NCI-H1694 treated with DMSO at 0.1 percent for 48 hours (cell line): ENCODE data around the gene TAF11L5.
"Not testable (repeated sequence)": the region's sequence is repeated elsewhere in the genome, so short reads cannot be mapped to it uniquely, and the experiment has no call there.

ENCODE experiments used
- DNase-seq: peaks from one replicate; lab custom pipeline; 2025; lab: John Stamatoyannopoulos, UW

The TAF11L5 gene

GRCh38 chr5:17524935-17525334, at the start of gene TAF11L5:
Gene TAF11L5, plus strand, starts transcription at chr5:17525235.
- DNase-seq, result not testable (repeated sequence)

- DNase-seq, result peak; percentile 4
These were observed 48.0 kb upstream of the TAF11L5 start for GRCh38 chr5:17477043-17477442.

- no peak for DNase-seq
These were observed 47.3 kb upstream of the TAF11L5 start for GRCh38 chr5:17477573-17478265.

- no peak for DNase-seq
These were observed 43.7 kb upstream of the TAF11L5 start for GRCh38 chr5:17481378-17481777.

DNA sequence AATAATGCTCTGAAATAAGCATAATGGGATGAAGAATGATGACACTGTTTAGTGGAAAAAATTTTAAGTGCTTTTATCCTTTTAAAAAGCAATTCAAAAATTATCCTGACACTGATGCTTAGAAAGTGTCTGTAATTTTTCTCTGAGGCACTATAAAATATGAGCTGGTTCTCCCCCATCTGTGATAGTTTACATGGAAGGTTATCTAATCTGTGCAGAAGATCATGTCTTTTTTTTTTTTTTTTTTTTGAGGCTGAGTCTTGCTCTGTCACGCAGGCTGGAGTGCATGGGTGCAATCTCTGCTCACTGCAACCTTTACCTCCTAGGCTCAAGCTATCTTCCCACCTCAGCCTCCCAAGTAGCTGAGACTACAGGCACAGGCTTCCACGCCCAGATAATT, 42.2 kb upstream of the TAF11L5 start:
- DNase-seq, result no peak

GRCh38 chr5:17486464-17487173, 38.4 kb upstream of the TAF11L5 start:
- DNase-seq, result not testable (repeated sequence)

DNA sequence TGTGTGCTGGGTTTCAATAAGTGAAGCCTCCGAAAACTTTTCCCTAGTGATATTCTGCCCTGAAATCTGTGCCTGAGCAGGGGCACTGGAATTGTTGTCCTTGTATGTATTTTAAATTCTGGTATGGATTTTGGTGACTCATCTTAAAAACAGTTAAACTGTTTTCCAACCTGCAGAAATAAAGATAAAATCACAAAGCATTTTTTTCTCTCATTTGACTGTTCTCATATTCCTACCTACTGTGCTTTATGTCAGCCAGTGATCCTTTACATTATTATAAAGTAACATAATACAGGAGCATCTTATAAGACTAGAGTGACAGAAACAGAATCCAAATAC, 37.9 kb upstream of the TAF11L5 start:
- DNase-seq, result no peak

DNA sequence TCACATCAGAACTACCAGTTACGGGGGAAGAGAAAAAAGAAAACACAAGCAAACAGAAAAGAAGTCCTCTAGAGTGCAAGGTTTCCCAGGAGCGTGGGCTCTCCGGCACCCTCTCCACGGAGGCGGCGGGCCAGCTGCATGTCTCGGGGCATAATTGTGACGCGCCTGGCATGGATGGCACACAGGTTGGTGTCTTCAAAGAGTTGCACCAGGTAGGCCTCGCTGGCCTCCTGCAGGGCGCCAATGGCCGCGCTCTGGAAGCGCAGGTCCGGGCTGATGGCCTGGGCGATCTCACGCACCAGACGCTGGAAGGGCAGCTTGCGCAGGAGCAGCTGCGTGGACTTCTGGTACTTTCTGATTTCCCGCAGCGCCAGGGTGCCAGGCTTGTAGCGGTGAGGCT, 33.8 kb upstream of the TAF11L5 start:
- not testable (repeated sequence) for DNase-seq

DNA sequence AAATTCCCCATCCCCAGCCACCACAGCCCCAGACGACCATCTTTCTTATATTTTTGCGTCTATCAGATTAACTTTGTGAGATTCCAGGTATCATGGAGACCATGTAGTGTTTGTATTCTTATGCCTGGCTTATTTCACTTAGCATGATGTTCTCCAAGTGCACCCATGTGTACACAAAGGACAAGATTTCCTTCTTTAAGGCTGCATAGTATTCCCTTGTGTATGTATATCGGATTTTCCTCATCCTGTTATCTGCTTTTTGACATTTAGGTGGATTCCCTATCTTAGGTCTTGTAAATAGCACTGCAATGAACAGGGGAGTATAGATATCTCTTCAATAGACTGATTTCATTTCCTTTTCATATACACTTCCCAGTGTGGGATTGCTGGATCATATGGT, 32.3 kb upstream of the TAF11L5 start:
- DNase-seq, result no peak

DNA sequence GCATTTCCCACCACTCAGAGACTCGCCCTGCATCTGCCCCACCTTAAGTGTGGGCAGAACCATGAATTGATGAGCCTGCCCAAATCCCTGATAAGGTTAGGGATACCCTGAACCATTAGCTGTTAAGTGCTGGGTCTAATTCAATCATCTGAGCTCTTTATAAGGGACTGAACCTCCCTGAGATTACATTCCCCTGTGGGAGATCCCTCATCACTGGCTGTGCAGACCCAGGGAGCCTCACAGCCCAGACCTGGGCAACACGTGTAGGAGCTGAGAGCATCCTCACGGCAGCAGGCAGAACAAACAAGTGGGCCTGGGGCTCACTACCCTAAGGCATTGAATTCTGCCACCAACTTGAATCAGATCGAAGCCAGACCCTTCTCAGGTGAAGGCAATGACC, 27.6 kb upstream of the TAF11L5 start:
- no peak for DNase-seq

DNA sequence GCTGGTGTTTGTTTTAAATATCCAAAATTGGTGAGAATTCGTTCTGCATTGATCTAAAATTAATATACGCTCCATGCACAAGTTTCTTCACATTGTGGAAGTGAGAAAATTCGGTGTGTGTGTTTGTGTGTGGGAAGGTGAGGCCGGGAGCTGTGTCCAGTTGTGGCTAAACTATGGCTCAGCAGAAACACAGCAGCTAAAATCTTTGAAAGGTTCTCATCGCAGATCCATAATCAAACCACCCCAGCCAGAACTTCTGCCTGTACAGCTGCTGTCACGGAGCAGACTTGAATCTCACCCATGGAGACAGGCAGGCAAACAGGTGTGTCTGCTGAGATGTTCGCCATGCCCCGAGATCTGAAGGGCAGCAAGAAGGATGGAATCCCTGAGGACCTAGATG, 27.1 kb upstream of the TAF11L5 start, which contains the start of gene TAF11L2:
TSS of gene TAF11L2 (plus strand) at position 301 of the 400 bp plus-strand sequence.
- DNase-seq, result not testable (repeated sequence)

GRCh38 chr5:17511775-17512325, 13.2 kb upstream of the TAF11L5 start:
- DNase-seq, result no peak

- not testable (repeated sequence) for DNase-seq
These were observed 7.5 kb upstream of the TAF11L5 start for GRCh38 chr5:17517526-17517925.

- DNase-seq, result not testable (repeated sequence)
These were observed 7.0 kb upstream of the TAF11L5 start, which contains the start of gene TAF11L3 for GRCh38 chr5:17518067-17518466. Gene TAF11L3, plus strand, starts transcription at chr5:17518367.

DNA sequence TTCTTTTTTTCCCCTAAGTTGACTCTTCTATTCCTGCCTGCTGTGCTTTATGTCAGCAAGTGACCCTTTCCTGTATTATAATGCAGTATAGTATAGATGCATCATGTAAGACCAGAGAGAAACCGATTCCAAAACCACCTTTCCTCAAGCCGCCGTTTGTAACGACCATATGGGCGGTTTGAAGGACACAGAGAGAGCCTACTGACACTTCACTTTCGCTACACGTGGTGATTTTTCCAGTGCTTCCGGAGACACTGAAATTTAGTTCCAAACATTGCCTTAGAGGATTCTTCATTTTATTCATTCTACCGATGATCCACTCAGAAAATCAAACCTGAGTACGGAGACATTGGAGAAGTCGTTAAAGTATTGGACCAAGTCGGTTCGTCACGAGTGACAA, 5.5 kb upstream of the TAF11L5 start:
- DNase-seq, result not testable (repeated sequence)

DNA sequence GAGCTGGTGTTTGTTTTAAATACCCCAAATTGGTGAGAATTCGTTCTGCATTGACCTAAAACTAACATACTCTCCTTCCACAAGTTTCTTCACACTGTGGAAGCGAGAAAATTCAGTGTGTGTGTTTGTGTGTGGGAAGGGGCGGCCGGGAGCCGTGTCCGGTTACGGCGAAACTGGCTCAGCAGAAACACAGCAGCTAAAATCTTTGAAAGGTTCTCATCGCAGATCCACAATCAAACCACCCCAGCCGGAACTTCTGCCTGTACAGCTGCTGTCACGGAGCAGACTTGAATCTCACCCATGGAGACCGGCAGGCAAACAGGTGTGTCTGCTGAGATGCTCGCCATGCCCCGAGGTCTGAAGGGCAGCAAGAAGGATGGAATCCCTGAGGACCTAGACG, 3.5 kb upstream of the TAF11L5 start, which contains the start of gene TAF11L4:
TSS of gene TAF11L4 (plus strand) at position 301 of the 400 bp plus-strand sequence.
- not testable (repeated sequence) for DNase-seq

GRCh38 chr5:17526504-17526903, 1.5 kb downstream of the TAF11L5 start:
- DNase-seq, result not testable (repeated sequence)

- not testable (repeated sequence) for DNase-seq
These were observed 3.3 kb downstream of the TAF11L5 start, which contains the start of gene TAF11L6 for GRCh38 chr5:17528369-17528768. Gene TAF11L6, plus strand, starts transcription at chr5:17528669.
